Measurements from ENCODE around the gene SENP7. TPM values are rescaled to one million over a fixed set of nuclear protein-coding genes. Genes with fewer than 3 reads are reported as not detected.

Gene SENP7
- total and polyA plus RNA-seq, 2 donors from 2014 or later = 5.4 to 28.7 TPM

- Histone ChIP-seq H3K4me1 (ENCODE audit: control insufficient read depth in 2 of 3, insufficient read depth in 2 of 3, low read depth in 1 of 3, low read length in 3 of 3) (no peaks in the 10 kb centered on the region), H3K4me3 (ENCODE audit: low read length in 3 of 3) (no peak overlapping the region), H3K27me3 (ENCODE audit: control insufficient read depth, insufficient read depth, low read length) (no peaks in the 10 kb centered on the region), H3K36me3 (ENCODE audit: control insufficient read depth in 2 of 3, insufficient read depth in 3 of 3, low read length in 3 of 3) (no peaks in the 10 kb centered on the region), H3K9me3 (ENCODE audit: control insufficient read depth in 2 of 3, insufficient read depth in 1 of 3, low read length in 3 of 3) (peaks cover 0 to 3% (median 0%) of the 10 kb centered on the region in 3 donors), H3K27ac (ENCODE audit: low read depth in 2 of 2, low read length in 2 of 2) (no peak overlapping the region), H3K9ac (ENCODE audit: low read length in 3 of 3) (no peak overlapping the region)
- intact Hi-C loops (cut with DNase I) = no loop called here
- DNase-seq = no peak
- no peak for TF ChIP-seq CTCF (IDR thresholded peaks at IDR 0.05; ENCODE audit: borderline replicate concordance, extremely low read depth, insufficient read depth)
- FAIRE-seq = no peak
These were observed 17.0 kb upstream of the SENP7 start for GRCh38 chr3:101529816-101530685.

GRCh38 chr3:101527906-101528305 is 14.9 kb upstream of the SENP7 start:
- TF ChIP-seq CTCF (IDR thresholded peaks at IDR 0.05; ENCODE audit: borderline replicate concordance, extremely low read depth, insufficient read depth) = no peak
- H3K4me1 ChIP-seq (ENCODE audit: control insufficient read depth in 2 of 3, insufficient read depth in 2 of 3, low read depth in 1 of 3, low read length in 3 of 3) = no peaks in the 10 kb centered on the region
- H3K9me3 ChIP-seq (ENCODE audit: control insufficient read depth in 2 of 3, insufficient read depth in 1 of 3, low read length in 3 of 3) = peaks cover 0 to 3% (median 0%) of the 10 kb centered on the region in 3 donors
- H3K4me3 ChIP-seq (ENCODE audit: low read length in 3 of 3) = no peak overlapping the region
- intact Hi-C loops (cut with DNase I) = no loop called here
- no peak overlapping the region for H3K9ac ChIP-seq (ENCODE audit: low read length in 3 of 3)
- H3K27me3 ChIP-seq (ENCODE audit: control insufficient read depth, insufficient read depth, low read length) = no peaks in the 10 kb centered on the region
- no peaks in the 10 kb centered on the region for H3K36me3 ChIP-seq (ENCODE audit: control insufficient read depth in 2 of 3, insufficient read depth in 3 of 3, low read length in 3 of 3)
- no peak for DNase-seq
- no peak for FAIRE-seq
- H3K27ac ChIP-seq (ENCODE audit: low read depth in 2 of 2, low read length in 2 of 2) = no peak overlapping the region

DNA sequence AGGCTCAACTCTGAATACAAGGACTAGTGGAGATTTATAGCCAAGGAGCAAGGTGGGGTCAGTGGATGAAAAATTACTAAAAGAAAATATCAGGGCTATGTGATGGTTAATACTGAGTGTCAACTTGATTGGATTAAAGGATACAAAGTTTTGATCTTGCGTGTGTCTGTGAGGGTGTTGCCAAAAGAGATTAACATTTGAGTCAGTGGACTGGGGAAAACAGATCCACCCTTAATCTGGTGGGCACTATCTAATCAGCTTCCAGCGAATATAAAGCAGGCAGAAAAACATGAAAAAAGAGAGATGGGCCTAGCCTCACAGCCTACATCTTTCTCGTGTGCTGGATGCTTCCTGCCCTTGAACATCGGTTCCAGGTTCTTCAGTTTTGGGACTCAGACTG is 14.4 kb upstream of the SENP7 start:
- Histone ChIP-seq H3K27ac (ENCODE audit: low read depth in 2 of 2, low read length in 2 of 2) (no peak overlapping the region), H3K9me3 (ENCODE audit: control insufficient read depth in 2 of 3, insufficient read depth in 1 of 3, low read length in 3 of 3) (peaks cover 0 to 3% (median 0%) of the 10 kb centered on the region in 3 donors), H3K9ac (ENCODE audit: low read length in 3 of 3) (no peak overlapping the region), H3K4me1 (ENCODE audit: control insufficient read depth in 2 of 3, insufficient read depth in 2 of 3, low read depth in 1 of 3, low read length in 3 of 3) (no peaks in the 10 kb centered on the region), H3K36me3 (ENCODE audit: control insufficient read depth in 2 of 3, insufficient read depth in 3 of 3, low read length in 3 of 3) (no peaks in the 10 kb centered on the region), H3K27me3 (ENCODE audit: control insufficient read depth, insufficient read depth, low read length) (no peaks in the 10 kb centered on the region), H3K4me3 (ENCODE audit: low read length in 3 of 3) (no peak overlapping the region)
- DNase-seq (no peak), FAIRE-seq (no peak)
- TF ChIP-seq CTCF (IDR thresholded peaks at IDR 0.05; ENCODE audit: borderline replicate concordance, extremely low read depth, insufficient read depth) = no peak
- intact Hi-C loops (cut with DNase I) = no loop called here

All from kidney (tissue), 14 donors.